Measurements from ENCODE around the gene ODF2L.

ODF2L gene

DNA sequence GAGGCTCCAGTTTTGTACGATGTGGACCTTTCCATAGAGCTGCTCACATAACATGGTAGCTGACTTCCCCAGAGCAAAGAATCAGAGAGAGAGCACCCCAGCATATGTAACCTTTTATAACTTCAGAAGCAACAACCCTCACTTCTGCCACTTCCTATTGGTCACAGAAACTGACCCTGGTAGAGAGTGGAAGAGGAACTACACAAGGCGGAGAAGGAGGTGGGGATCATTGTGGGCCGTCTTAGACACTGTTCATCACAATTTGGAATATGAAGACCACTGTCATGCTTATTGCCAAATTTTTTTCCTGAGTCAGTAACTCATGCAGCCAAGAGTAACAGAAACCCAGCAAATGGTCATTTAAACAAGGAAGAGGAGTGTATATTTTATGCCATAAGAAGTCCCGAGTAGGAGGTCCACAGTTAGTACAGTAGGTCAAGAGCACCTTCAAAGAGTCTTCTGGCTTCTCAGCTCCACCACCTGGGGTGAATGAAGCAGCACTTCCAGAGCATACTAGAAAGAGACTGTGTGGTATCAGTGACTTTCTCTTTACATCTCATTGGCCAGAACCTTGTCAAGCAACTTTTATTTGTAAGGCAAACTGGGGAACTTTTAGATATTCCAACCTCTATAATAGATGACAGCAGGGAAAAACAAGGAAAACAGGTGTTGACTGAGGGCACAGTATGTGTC is 71.8 kb downstream of the ODF2L start:
- Histone ChIP-seq H3K36me3 (ENCODE audit: control insufficient read depth in 4 of 4, insufficient read depth in 4 of 4, low read length in 3 of 4) (no peaks in the 10 kb centered on the region), H3K4me3 (ENCODE audit: control insufficient read depth in 1 of 7, extremely low read depth in 1 of 7, insufficient read depth in 4 of 7, low read depth in 2 of 7, low read length in 6 of 7) (no peak overlapping the region), H3K4me1 (ENCODE audit: control extremely low read depth in 1 of 4, control insufficient read depth in 4 of 4, insufficient read depth in 4 of 4, low read length in 3 of 4) (peaks cover 0 to 6% (median under 1%) of the 10 kb centered on the region in 4 experiments), H3K27me3 (replicated peaks in 2 of 5; ENCODE audit: control insufficient read depth in 4 of 5, insufficient read depth in 5 of 5, low read length in 4 of 5) (no peaks in the 10 kb centered on the region), H3K27ac (ENCODE audit: insufficient read depth in 1 of 2, low read depth in 1 of 2, low read length in 2 of 2, poor library complexity in 1 of 2, severe bottlenecking in 2 of 2) (no peak overlapping the region), H3K9me3 (ENCODE audit: control extremely low read depth in 1 of 5, control insufficient read depth in 4 of 5, insufficient read depth in 2 of 5, low read depth in 1 of 5, low read length in 4 of 5) (no peaks in the 10 kb centered on the region)
- WGBS (ENCODE audit: insufficient coverage) = 93% methylated on average over 3 of the region's 4 CpGs
- DNase-seq = no peak
- ChIA-PET POLR2A (no interaction called here), CTCF (no interaction called here)

DNA sequence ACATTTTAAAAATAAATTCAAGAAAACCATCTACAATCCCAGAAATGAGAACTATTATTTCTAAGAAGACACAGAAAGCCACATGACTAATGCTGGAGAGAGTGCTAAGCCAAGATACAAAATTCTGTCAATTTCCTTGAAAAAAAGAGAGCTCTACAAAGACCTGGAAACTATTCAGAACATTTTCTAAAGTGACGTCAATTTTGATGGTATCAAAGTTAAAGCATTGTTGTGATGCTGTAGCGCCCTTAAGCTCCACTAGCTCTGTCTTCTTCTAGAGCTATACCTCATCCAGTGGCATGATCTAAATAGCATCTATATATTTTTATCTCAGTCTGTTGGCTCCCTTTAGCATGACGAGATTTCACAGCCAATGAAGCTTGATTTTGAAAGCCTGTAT is 73.9 kb downstream of the ODF2L start:
- Histone ChIP-seq H3K4me1 (ENCODE audit: control extremely low read depth in 1 of 4, control insufficient read depth in 4 of 4, insufficient read depth in 4 of 4, low read length in 3 of 4) (peaks cover 0 to 6% (median under 1%) of the 10 kb centered on the region in 4 experiments), H3K4me3 (ENCODE audit: control insufficient read depth in 1 of 7, extremely low read depth in 1 of 7, insufficient read depth in 4 of 7, low read depth in 2 of 7, low read length in 6 of 7) (no peak overlapping the region)
- POLR2A ChIA-PET = no interaction called here

DNA sequence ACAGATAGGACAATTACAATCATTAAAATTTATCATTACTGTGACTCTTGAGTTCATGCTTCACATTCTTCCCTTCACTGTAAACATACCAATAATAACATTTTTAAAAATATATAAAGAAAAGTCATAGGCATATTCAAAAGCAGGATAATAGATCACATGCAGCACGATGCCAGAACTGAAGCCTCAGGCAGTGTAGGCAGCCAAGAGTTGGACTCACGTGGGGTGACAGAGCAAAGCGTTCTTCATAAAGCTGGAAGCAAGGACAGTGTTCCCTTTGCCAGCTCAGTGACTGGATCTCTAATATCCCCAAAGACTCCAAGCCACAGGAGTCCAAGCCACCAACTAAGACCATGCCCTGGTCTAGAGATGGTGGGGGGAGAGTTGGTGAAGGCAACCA is 77.7 kb downstream of the ODF2L start:
- Histone ChIP-seq H3K36me3 (ENCODE audit: control insufficient read depth in 4 of 4, insufficient read depth in 4 of 4, low read length in 3 of 4) (no peaks in the 10 kb centered on the region), H3K27me3 (replicated peaks in 2 of 5; ENCODE audit: control insufficient read depth in 4 of 5, insufficient read depth in 5 of 5, low read length in 4 of 5) (no peaks in the 10 kb centered on the region), H3K4me3 (ENCODE audit: control insufficient read depth in 1 of 7, extremely low read depth in 1 of 7, insufficient read depth in 4 of 7, low read depth in 2 of 7, low read length in 6 of 7) (no peak overlapping the region), H3K4me1 (ENCODE audit: control extremely low read depth in 1 of 4, control insufficient read depth in 4 of 4, insufficient read depth in 4 of 4, low read length in 3 of 4) (no peaks in the 10 kb centered on the region), H3K9me3 (ENCODE audit: control extremely low read depth in 1 of 5, control insufficient read depth in 4 of 5, insufficient read depth in 2 of 5, low read depth in 1 of 5, low read length in 4 of 5) (no peaks in the 10 kb centered on the region), H3K27ac (ENCODE audit: insufficient read depth in 1 of 2, low read depth in 1 of 2, low read length in 2 of 2, poor library complexity in 1 of 2, severe bottlenecking in 2 of 2) (no peak overlapping the region)
- ChIA-PET POLR2A (no interaction called here), CTCF (no interaction called here)
- no peak for DNase-seq
- 96% methylated on average over 3 of the region's 3 CpGs for WGBS (ENCODE audit: insufficient coverage)

More for the DNA sequence above, 73.9 kb downstream of the ODF2L start:
- 100% methylated on average over 1 of the region's 3 CpGs for WGBS (ENCODE audit: insufficient coverage)
- Histone ChIP-seq H3K36me3 (ENCODE audit: control insufficient read depth in 4 of 4, insufficient read depth in 4 of 4, low read length in 3 of 4) (no peaks in the 10 kb centered on the region), H3K9me3 (ENCODE audit: control extremely low read depth in 1 of 5, control insufficient read depth in 4 of 5, insufficient read depth in 2 of 5, low read depth in 1 of 5, low read length in 4 of 5) (no peaks in the 10 kb centered on the region), H3K27ac (ENCODE audit: insufficient read depth in 1 of 2, low read depth in 1 of 2, low read length in 2 of 2, poor library complexity in 1 of 2, severe bottlenecking in 2 of 2) (no peak overlapping the region), H3K27me3 (replicated peaks in 2 of 5; ENCODE audit: control insufficient read depth in 4 of 5, insufficient read depth in 5 of 5, low read length in 4 of 5) (no peaks in the 10 kb centered on the region)
- DNase-seq = no peak
- CTCF ChIA-PET = interaction anchor here (1.4 kb wide), 1 partner anchor 272 kb away, joined by 3 read pairs; no protein-coding TSS in a partner anchor

DNA sequence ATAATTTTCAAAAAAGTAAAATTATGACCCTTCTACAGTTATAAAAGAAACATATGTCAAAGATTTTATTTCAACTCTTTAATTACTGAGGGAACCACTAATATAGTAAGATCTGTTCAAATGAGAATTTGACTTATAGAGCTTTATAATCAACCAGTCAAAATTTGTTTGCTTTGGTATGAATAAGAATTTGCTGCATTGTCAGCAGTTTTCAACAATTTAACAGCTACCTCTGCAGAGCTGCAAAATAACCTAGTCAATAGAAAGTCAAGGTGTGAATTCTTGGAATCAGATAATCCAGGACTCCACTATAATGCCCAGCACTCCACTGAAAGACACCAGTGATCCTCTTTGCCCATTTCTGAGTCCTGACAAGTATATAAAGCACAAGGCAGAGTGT is 78.2 kb downstream of the ODF2L start:
- POLR2A ChIA-PET = no interaction called here
- CTCF ChIA-PET = interaction anchor here (0.6 to 1.4 kb wide), 2 partner anchors 63 to 423 kb away, joined by 3 to 4 read pairs; no protein-coding TSS in a partner anchor
- no peaks in the 10 kb centered on the region for H3K9me3 ChIP-seq (ENCODE audit: control extremely low read depth in 1 of 5, control insufficient read depth in 4 of 5, insufficient read depth in 2 of 5, low read depth in 1 of 5, low read length in 4 of 5)
- DNase-seq = no peak
- H3K4me1 ChIP-seq (ENCODE audit: control extremely low read depth in 1 of 4, control insufficient read depth in 4 of 4, insufficient read depth in 4 of 4, low read length in 3 of 4) = no peaks in the 10 kb centered on the region
- no peaks in the 10 kb centered on the region for H3K27me3 ChIP-seq (replicated peaks in 2 of 5; ENCODE audit: control insufficient read depth in 4 of 5, insufficient read depth in 5 of 5, low read length in 4 of 5)
- no peak overlapping the region for H3K4me3 ChIP-seq (ENCODE audit: control insufficient read depth in 1 of 7, extremely low read depth in 1 of 7, insufficient read depth in 4 of 7, low read depth in 2 of 7, low read length in 6 of 7)
- no peaks in the 10 kb centered on the region for H3K36me3 ChIP-seq (ENCODE audit: control insufficient read depth in 4 of 4, insufficient read depth in 4 of 4, low read length in 3 of 4)
- H3K27ac ChIP-seq (ENCODE audit: insufficient read depth in 1 of 2, low read depth in 1 of 2, low read length in 2 of 2, poor library complexity in 1 of 2, severe bottlenecking in 2 of 2) = no peak overlapping the region

DNA sequence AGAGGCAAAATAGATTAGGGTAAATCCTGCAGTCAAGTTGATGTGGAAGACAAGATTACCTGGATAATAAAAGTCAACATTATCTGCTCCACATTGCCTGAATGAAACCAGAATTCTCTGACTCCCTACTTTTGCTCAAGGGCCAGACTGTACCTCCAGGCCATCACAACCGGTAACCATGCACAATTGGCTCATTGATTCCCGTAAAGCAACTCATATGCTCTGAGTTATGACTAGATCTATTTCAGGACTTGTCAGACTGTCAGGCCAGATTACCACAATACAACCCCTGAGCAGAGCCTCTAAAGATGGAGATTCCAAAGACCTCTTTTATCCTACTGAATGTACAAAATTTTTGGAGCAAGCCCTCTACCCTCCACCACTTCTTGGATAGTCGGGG is 90.4 kb downstream of the ODF2L start:
- CTCF ChIA-PET = no interaction called here
- no peak for DNase-seq

DNA sequence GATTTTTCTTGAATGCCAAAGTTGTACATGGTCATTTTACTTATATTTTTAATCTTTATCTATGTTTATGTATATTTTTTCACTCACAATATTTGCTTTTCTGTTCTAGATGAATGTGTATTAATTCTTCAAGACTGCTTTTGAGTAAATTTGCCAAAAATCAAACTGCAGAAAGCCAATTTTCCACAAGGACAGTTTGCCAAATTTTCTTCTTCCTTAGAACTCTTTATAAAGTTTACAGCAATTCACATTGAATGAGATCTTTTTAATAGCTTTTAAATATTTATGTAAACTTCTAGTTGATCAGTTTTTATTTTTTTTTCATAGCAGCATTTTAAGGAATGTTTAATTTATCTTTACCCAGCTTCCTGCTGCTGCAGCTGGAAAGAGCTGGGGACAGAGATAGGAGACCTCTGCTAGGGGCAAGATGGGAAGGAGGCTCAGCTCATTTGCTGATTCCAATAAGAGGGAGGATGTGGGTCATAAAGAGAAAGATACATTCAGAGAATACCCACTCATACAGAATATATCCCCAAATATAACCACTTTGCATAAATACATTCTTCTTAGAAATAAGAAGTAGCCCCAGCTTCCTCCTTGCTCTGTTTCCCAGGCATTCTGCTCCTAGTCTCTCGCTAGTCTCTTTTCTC is 93.0 kb downstream of the ODF2L start:
- peak in 1 of 3 donors; percentile 9 for DNase-seq
- Histone ChIP-seq H3K4me1 (ENCODE audit: control extremely low read depth in 1 of 4, control insufficient read depth in 4 of 4, insufficient read depth in 4 of 4, low read length in 3 of 4) (peaks cover 0 to 5% (median 2%) of the 10 kb centered on the region in 4 experiments), H3K36me3 (ENCODE audit: control insufficient read depth in 4 of 4, insufficient read depth in 4 of 4, low read length in 3 of 4) (no peaks in the 10 kb centered on the region), H3K9me3 (ENCODE audit: control extremely low read depth in 1 of 5, control insufficient read depth in 4 of 5, insufficient read depth in 2 of 5, low read depth in 1 of 5, low read length in 4 of 5) (peaks cover 0 to 7% (median 3%) of the 10 kb centered on the region in 5 experiments), H3K4me3 (ENCODE audit: control insufficient read depth in 1 of 7, extremely low read depth in 1 of 7, insufficient read depth in 4 of 7, low read depth in 2 of 7, low read length in 6 of 7) (no peak overlapping the region), H3K27me3 (replicated peaks in 2 of 5; ENCODE audit: control insufficient read depth in 4 of 5, insufficient read depth in 5 of 5, low read length in 4 of 5) (no peaks in the 10 kb centered on the region), H3K27ac (ENCODE audit: insufficient read depth in 1 of 2, low read depth in 1 of 2, low read length in 2 of 2, poor library complexity in 1 of 2, severe bottlenecking in 2 of 2) (no peak overlapping the region)
- ChIA-PET POLR2A (no interaction called here), CTCF (interaction anchor here (0.8 kb wide), 1 partner anchor 11 kb away, joined by 3 read pairs; no protein-coding TSS in a partner anchor)
- 86% methylated on average over 1 of the region's 1 CpG for WGBS (ENCODE audit: insufficient coverage)

More for the DNA sequence above, 90.4 kb downstream of the ODF2L start:
- POLR2A ChIA-PET = no interaction called here
- no peaks in the 10 kb centered on the region for H3K36me3 ChIP-seq (ENCODE audit: control insufficient read depth in 4 of 4, insufficient read depth in 4 of 4, low read length in 3 of 4)
- no peaks in the 10 kb centered on the region for H3K27me3 ChIP-seq (replicated peaks in 2 of 5; ENCODE audit: control insufficient read depth in 4 of 5, insufficient read depth in 5 of 5, low read length in 4 of 5)
- 100% methylated on average over 3 of the region's 3 CpGs for WGBS (ENCODE audit: insufficient coverage)
- peaks cover 0 to 5% (median 2%) of the 10 kb centered on the region in 4 experiments for H3K4me1 ChIP-seq (ENCODE audit: control extremely low read depth in 1 of 4, control insufficient read depth in 4 of 4, insufficient read depth in 4 of 4, low read length in 3 of 4)
- H3K4me3 ChIP-seq (ENCODE audit: control insufficient read depth in 1 of 7, extremely low read depth in 1 of 7, insufficient read depth in 4 of 7, low read depth in 2 of 7, low read length in 6 of 7) = no peak overlapping the region
- H3K27ac ChIP-seq (ENCODE audit: insufficient read depth in 1 of 2, low read depth in 1 of 2, low read length in 2 of 2, poor library complexity in 1 of 2, severe bottlenecking in 2 of 2) = no peak overlapping the region
- H3K9me3 ChIP-seq (ENCODE audit: control extremely low read depth in 1 of 5, control insufficient read depth in 4 of 5, insufficient read depth in 2 of 5, low read depth in 1 of 5, low read length in 4 of 5) = peaks cover 0 to 3% (median 0%) of the 10 kb centered on the region in 5 experiments

Data from common myeloid progenitor, CD34-positive (primary cell).